A549 (cell line): ENCODE data around the gene MAD1L1. TPM values are rescaled to one million over a fixed set of nuclear protein-coding genes. Genes with fewer than 3 reads are reported as not detected.

Experiments used
- ATAC-seq, 2 experiments: fragments of 200-7000 bp in 1 of 2; fragments of >200 bp in 1 of 2; cut with Nextera tagmentation in 1 of 2; cut with Tn5 transposase in 1 of 2; 3 replicates each; pipeline versions ENCODE4 v1.8.0 to v1.9.1; 2018 to 2020; ENCODE audit warnings: mild to moderate bottlenecking in 1 of 2, moderate library complexity in 1 of 2
- CTCF ChIA-PET: fragments of 300-600 bp; sonication (Branson Sonifier 250); formaldehyde crosslinking; extraction: SDS; loops from one replicate; lab custom pipeline; 2021; ENCODE audit warnings: antibody characterized with exemption, inconsistent platforms; lab: Yijun Ruan, JAX
- POLR2A ChIA-PET: fragments of 350-600 bp; formaldehyde crosslinking; extraction: SDS; loops from one replicate; lab custom pipeline; 2021; ENCODE audit warnings: antibody characterized with exemption, inconsistent platforms; lab: Yijun Ruan, JAX
- DNase-seq, 2 experiments: peaks; one replicate each; pipeline versions ENCODE4 v3.0.0 to v3.0.0-alpha.2; 2011 to 2016; ENCODE audit warnings: low read depth in 1 of 2, low spot score in 1 of 2
- FAIRE-seq: peaks from 2 replicates; lab custom pipeline; 2011; peaks lifted over from hg19 to GRCh38; lab: Jason Lieb, UNC
- H3K27ac ChIP-seq, 2 experiments: fragments of >200 bp; sonication (Bioruptor Twin); formaldehyde crosslinking; 3 replicates each; pipeline ENCODE4 v1.5.1; 2016 to 2017
- H3K4me1 ChIP-seq: fragments of >200 bp; sonication (Bioruptor Twin); formaldehyde crosslinking; 3 replicates; pipeline ENCODE4 v1.6.1; 2016
- H3K4me2 ChIP-seq: fragments of >200 bp; sonication (Bioruptor Twin); formaldehyde crosslinking; 3 replicates; pipeline ENCODE4 v1.6.1; 2016
- H3K4me3 ChIP-seq: fragments of >200 bp; sonication (Bioruptor Twin); formaldehyde crosslinking; 3 replicates; pipeline ENCODE4 v1.5.1; 2016
- H3K9me3 ChIP-seq: fragments of >200 bp; sonication (Bioruptor Twin); formaldehyde crosslinking; 3 replicates; pipeline ENCODE4 v1.6.1; 2016
- BCL3 ChIP-seq: fragments of >200 bp; sonication (Bioruptor Twin); formaldehyde crosslinking; IDR thresholded peaks from 3 replicates; pipeline ENCODE4 v1.6.1; 2016
- CEBPB ChIP-seq, 2 experiments: fragments of >200 bp in 1 of 2; sonication (Bioruptor Twin) in 1 of 2; formaldehyde crosslinking in 1 of 2; IDR thresholded peaks; 2 replicates each; pipeline ENCODE4 v1.6.1; 2012 to 2016
- CHD2 ChIP-seq: fragments of 150-350 bp; IDR thresholded peaks from 2 replicates; pipeline ENCODE4 v1.6.1; 2014; ENCODE audit warnings: low read length; ENCODE audit not compliant: partially characterized antibody
- EHF ChIP-seq: fragments of 250-450 bp; sonication (Bioruptor Pico); IDR thresholded peaks from 2 replicates; pipeline ENCODE4 v1.5.0; 2020; ENCODE audit warnings: mild to moderate bottlenecking
- EP300 ChIP-seq, 2 experiments: fragments of >200 bp; sonication (Bioruptor Twin); formaldehyde crosslinking; IDR thresholded peaks; 2 replicates in 1 of 2; 3 replicates in 1 of 2; pipeline ENCODE4 v1.6.1; 2016 to 2017
- FOXS1 ChIP-seq: fragments of 250-450 bp; sonication (Bioruptor Pico); IDR thresholded peaks from 2 replicates; pipeline ENCODE4 v1.5.0; 2020; ENCODE audit warnings: mild to moderate bottlenecking, moderate library complexity
- HMGXB4 ChIP-seq: fragments of 250-450 bp; sonication (Bioruptor Pico); IDR thresholded peaks from 2 replicates; pipeline ENCODE4 v1.5.0; 2021; ENCODE audit warnings: mild to moderate bottlenecking, moderate library complexity, borderline replicate concordance
- HOXA7 ChIP-seq: fragments of 250-450 bp; sonication (Bioruptor Pico); IDR thresholded peaks from 2 replicates; pipeline ENCODE4 v1.5.0; 2020; ENCODE audit warnings: mild to moderate bottlenecking, moderate library complexity
- HOXB5 ChIP-seq: fragments of 250-450 bp; sonication (Bioruptor Pico); IDR thresholded peaks from 2 replicates; pipeline ENCODE4 v1.5.0; 2020; ENCODE audit warnings: mild to moderate bottlenecking, moderate library complexity
- JUN ChIP-seq, 2 experiments: fragments of >200 bp; sonication (Bioruptor Twin); formaldehyde crosslinking; IDR thresholded peaks; 2 replicates in 1 of 2; 3 replicates in 1 of 2; pipeline ENCODE4 v1.6.1; 2016 to 2017
- JUNB ChIP-seq: fragments of >200 bp; sonication (Bioruptor Twin); formaldehyde crosslinking; IDR thresholded peaks from 2 replicates; pipeline ENCODE4 v1.6.1; 2016
- KDM1A ChIP-seq: fragments of 200-600 bp; sonication (generic); IDR thresholded peaks from 2 replicates; pipeline ENCODE4 v1.6.1; 2016; ENCODE audit warnings: low read depth, mild to moderate bottlenecking
- KDM5A ChIP-seq: fragments of 200-600 bp; sonication (generic); IDR thresholded peaks from 2 replicates; pipeline ENCODE4 v1.6.1; 2016; ENCODE audit warnings: antibody characterized with exemption, mild to moderate bottlenecking
- MAX ChIP-seq: IDR thresholded peaks from 2 replicates; pipeline ENCODE4 v1.6.1; 2012
- MYC ChIP-seq: IDR thresholded peaks from 2 replicates; pipeline ENCODE4 v1.6.1; 2012; ENCODE audit warnings: mild to moderate bottlenecking, inconsistent platforms, low read length, improper control_type of control experiment, borderline replicate concordance
- NR3C1 ChIP-seq: fragments of >200 bp; sonication (Bioruptor Twin); formaldehyde crosslinking; IDR thresholded peaks from 3 replicates; pipeline ENCODE4 v1.6.1; 2017
- POLR2AphosphoS2 ChIP-seq: conservative IDR thresholded peaks from 2 replicates; pipeline ENCODE4 v1.6.1; 2012; ENCODE audit warnings: low read length, improper control_type of control experiment, inconsistent platforms
- RNF2 ChIP-seq: fragments of 200-600 bp; sonication (generic); IDR thresholded peaks from 2 replicates; pipeline ENCODE4 v1.6.1; 2016; ENCODE audit warnings: low read depth, mild to moderate bottlenecking, antibody characterized with exemption, moderate library complexity, borderline replicate concordance
- ZSCAN20 ChIP-seq: fragments of 250-450 bp; sonication (Bioruptor Pico); IDR thresholded peaks from 2 replicates; pipeline ENCODE4 v1.8.0; 2022; ENCODE audit warnings: mild to moderate bottlenecking, moderate library complexity
- WGBS: methylation state at CpG from one replicate; pipeline ENCODE4 v1.1.6; 2017; ENCODE audit errors: missing lambda C conversion rate; 5-methylcytosine and 5-hydroxymethylcytosine counted together
- polyA plus RNA-seq, 4 experiments: library from polyadenylated mRNA; depleted of rRNA in 3 of 4; stranded (reverse); fragments of >200 nt; fragmentation: RNase III in 1 of 4; extraction: RNeasy Plus Mini Kit Qiagen cat#74134 plus additional on column Dnase treatment in 1 of 4; gene quantifications; 2 replicates in 3 of 4; 3 replicates in 1 of 4; pipeline ENCODE4 v1.2.3, GENCODE V29; 2011 to 2017
- TF ChIP-seq, protein P1 (sequence below): fragments of 450-650 bp; IDR thresholded peaks from 2 replicates; pipeline ENCODE4 v1.6.1; 2014; ENCODE audit warnings: antibody characterized with exemption
- TF ChIP-seq, protein P2 (sequence below): fragments of 250-450 bp; sonication (Bioruptor Pico); IDR thresholded peaks from 2 replicates; pipeline ENCODE4 v1.5.0; 2020; ENCODE audit warnings: low read depth, mild to moderate bottlenecking, moderate library complexity

The MAD1L1 gene
- polyA plus RNA-seq, 2 of the 4 experiments (the other 2 are of a cell fraction), result 13.6 to 16.6 TPM

DNA sequence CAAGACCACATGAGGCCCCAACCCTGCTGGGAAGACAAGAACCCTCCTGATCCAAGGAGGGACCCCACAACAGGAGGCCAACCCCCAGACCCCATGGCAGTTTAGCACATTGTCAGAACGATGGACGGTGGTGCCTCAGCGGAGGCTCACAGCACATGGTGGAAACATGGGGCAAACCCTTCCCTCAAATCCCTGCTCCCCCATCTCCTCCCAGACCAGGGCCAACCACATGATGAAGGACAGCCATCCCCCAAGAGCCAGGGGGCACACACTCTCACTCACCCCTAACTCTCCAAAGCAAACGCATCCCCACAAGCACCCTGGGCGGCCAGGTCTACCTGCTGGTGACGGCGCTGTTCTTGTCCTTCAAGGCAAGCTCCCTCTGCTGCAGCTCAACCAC, 83.9 kb downstream of the MAD1L1 start:
- ChIA-PET POLR2A (no interaction called here), CTCF (interaction anchor here (0.8 to 0.9 kb wide), 2 partner anchors 16 to 40 kb away, joined by 3 read pairs; no protein-coding TSS in a partner anchor)
- H3K27ac ChIP-seq, result no peak overlapping the region
- 94% methylated on average over 7 of the region's 7 CpGs for WGBS
- DNase-seq (no peak), FAIRE-seq (no peak), ATAC-seq (no peak)
- TF ChIP-seq, protein P1, sequence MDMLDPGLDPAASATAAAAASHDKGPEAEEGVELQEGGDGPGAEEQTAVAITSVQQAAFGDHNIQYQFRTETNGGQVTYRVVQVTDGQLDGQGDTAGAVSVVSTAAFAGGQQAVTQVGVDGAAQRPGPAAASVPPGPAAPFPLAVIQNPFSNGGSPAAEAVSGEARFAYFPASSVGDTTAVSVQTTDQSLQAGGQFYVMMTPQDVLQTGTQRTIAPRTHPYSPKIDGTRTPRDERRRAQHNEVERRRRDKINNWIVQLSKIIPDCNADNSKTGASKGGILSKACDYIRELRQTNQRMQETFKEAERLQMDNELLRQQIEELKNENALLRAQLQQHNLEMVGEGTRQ, result no peak
- TF ChIP-seq MAX, result no peak
- TF ChIP-seq ZSCAN20 (CRISPR knock-in tag), result no peak
- TF ChIP-seq HOXB5 (CRISPR knock-in tag), result no peak
- TF ChIP-seq, protein P2, sequence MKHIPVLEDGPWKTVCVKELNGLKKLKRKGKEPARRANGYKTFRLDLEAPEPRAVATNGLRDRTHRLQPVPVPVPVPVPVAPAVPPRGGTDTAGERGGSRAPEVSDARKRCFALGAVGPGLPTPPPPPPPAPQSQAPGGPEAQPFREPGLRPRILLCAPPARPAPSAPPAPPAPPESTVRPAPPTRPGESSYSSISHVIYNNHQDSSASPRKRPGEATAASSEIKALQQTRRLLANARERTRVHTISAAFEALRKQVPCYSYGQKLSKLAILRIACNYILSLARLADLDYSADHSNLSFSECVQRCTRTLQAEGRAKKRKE, result no peak
- no peak for TF ChIP-seq JUN (IDR thresholded peaks at IDR 0.05)
- no peak for TF ChIP-seq KDM5A
- TF ChIP-seq KDM1A, result no peak
- H3K4me1 ChIP-seq, result no peaks in the 10 kb centered on the region
- no peak overlapping the region for H3K4me2 ChIP-seq
- no peaks in the 10 kb centered on the region for H3K9me3 ChIP-seq
- H3K4me3 ChIP-seq, result no peak overlapping the region

GRCh38 chr7:2148189-2148588, 84.6 kb downstream of the MAD1L1 start:
- TF ChIP-seq FOXS1 (CRISPR knock-in tag) (no peak), EHF (CRISPR knock-in tag) (no peak), JUNB (no peak), NR3C1 (no peak), POLR2AphosphoS2 (no peak), HOXA7 (CRISPR knock-in tag) (no peak), BCL3 (no peak), CHD2 (no peak), MAX (no peak), HMGXB4 (CRISPR knock-in tag) (no peak), RNF2 (no peak), CEBPB (IDR thresholded peaks at IDR 0.05) (no peak), MYC (no peak), EP300 (IDR thresholded peaks at IDR 0.05) (no peak)
- TF ChIP-seq, protein P2, result no peak
- Histone ChIP-seq H3K4me3 (no peak overlapping the region), H3K27ac (no peak overlapping the region), H3K4me2 (no peak overlapping the region), H3K4me1 (no peaks in the 10 kb centered on the region), H3K9me3 (no peaks in the 10 kb centered on the region)
- POLR2A ChIA-PET, result interaction anchor here (0.6 kb wide), 1 partner anchor 508 kb away, joined by 6 read pairs; no protein-coding TSS in a partner anchor
- no peak for ATAC-seq
- CTCF ChIA-PET, result interaction anchor here (0.8 to 0.9 kb wide), 2 partner anchors 15 to 40 kb away, joined by 3 read pairs; no protein-coding TSS in a partner anchor
- 91% methylated on average over 7 of the region's 11 CpGs for WGBS
- FAIRE-seq, result no peak
- DNase-seq, result no peak
